Fibroblast of skin of left quadriceps (primary cell): Measurements from ENCODE around the gene ARHGEF28.

Experiments used
- DNase-seq, 2 experiments: peaks; one replicate each; pipeline ENCODE4 v3.0.0-alpha.2; 2013; ENCODE audit warnings: low read depth in 2 of 2

ARHGEF28 gene

GRCh38 chr5:73623060-73623459, 2.9 kb upstream of the ARHGEF28 start:
- no peak for DNase-seq

GRCh38 chr5:73623901-73624404, 2.0 kb upstream of the ARHGEF28 start:
- no peak for DNase-seq

- DNase-seq = no peak
These were observed 1.1 kb upstream of the ARHGEF28 start for GRCh38 chr5:73624888-73625287.

- no peak for DNase-seq
These were observed 538 bp upstream of the ARHGEF28 start for GRCh38 chr5:73625372-73625943.

- no peak for DNase-seq
These were observed 868 bp downstream of the ARHGEF28 start for GRCh38 chr5:73626814-73627313.

- DNase-seq = no peak
These were observed 3.5 kb downstream of the ARHGEF28 start for GRCh38 chr5:73629456-73629855.

- DNase-seq = no peak
These were observed 4.8 kb downstream of the ARHGEF28 start for GRCh38 chr5:73630765-73631164.

GRCh38 chr5:73631500-73631899, 5.5 kb downstream of the ARHGEF28 start:
- DNase-seq = no peak

GRCh38 chr5:73633060-73633459, 7.1 kb downstream of the ARHGEF28 start:
- DNase-seq = no peak

- no peak for DNase-seq
These were observed 10.4 kb downstream of the ARHGEF28 start for GRCh38 chr5:73636408-73636807.

- DNase-seq = no peak
These were observed 11.6 kb downstream of the ARHGEF28 start for GRCh38 chr5:73637565-73637964.

GRCh38 chr5:73638344-73639095, 12.5 kb downstream of the ARHGEF28 start:
- peak; percentile 63 to 68 for DNase-seq

GRCh38 chr5:73640861-73641320, 14.9 kb downstream of the ARHGEF28 start:
- peak; percentile 20 to 31 for DNase-seq

- DNase-seq = no peak
These were observed 15.8 kb downstream of the ARHGEF28 start for GRCh38 chr5:73641811-73642210.

GRCh38 chr5:73642344-73642743, 16.3 kb downstream of the ARHGEF28 start:
- DNase-seq = no peak

GRCh38 chr5:73644385-73644963, 18.5 kb downstream of the ARHGEF28 start:
- DNase-seq = no peak

GRCh38 chr5:73647721-73648120, 21.7 kb downstream of the ARHGEF28 start:
- no peak for DNase-seq

- DNase-seq = no peak
These were observed 22.5 kb downstream of the ARHGEF28 start for GRCh38 chr5:73648515-73648914.

- no peak for DNase-seq
These were observed 23.9 kb downstream of the ARHGEF28 start for GRCh38 chr5:73649926-73650325.

GRCh38 chr5:73652391-73652790, 26.4 kb downstream of the ARHGEF28 start:
- no peak for DNase-seq

GRCh38 chr5:73654171-73654811, 28.3 kb downstream of the ARHGEF28 start:
- DNase-seq = no peak

- DNase-seq = no peak
These were observed 28.9 kb downstream of the ARHGEF28 start for GRCh38 chr5:73654819-73655318.
